GM12891 (cell line): ENCODE results near the gene RBM33.

Experiments
- POLR2A ChIP-seq: IDR thresholded peaks from 2 replicates; pipeline ENCODE4 v1.6.1; 2011; ENCODE audit warnings: low read depth, low read length, control low read depth
- POLR2AphosphoS5 ChIP-seq: IDR thresholded peaks from 2 replicates; pipeline ENCODE4 v1.6.1; 2011; ENCODE audit warnings: low read depth, low read length, control low read depth
- POU2F2 ChIP-seq: IDR thresholded peaks from 2 replicates; pipeline ENCODE4 v1.6.1; 2011; ENCODE audit warnings: low read depth, mild to moderate bottlenecking, control low read depth, low read length, moderate library complexity
- SPI1 ChIP-seq: IDR thresholded peaks from 2 replicates; pipeline ENCODE4 v1.6.1; 2011; ENCODE audit warnings: low read depth, low read length, control low read depth

DNA sequence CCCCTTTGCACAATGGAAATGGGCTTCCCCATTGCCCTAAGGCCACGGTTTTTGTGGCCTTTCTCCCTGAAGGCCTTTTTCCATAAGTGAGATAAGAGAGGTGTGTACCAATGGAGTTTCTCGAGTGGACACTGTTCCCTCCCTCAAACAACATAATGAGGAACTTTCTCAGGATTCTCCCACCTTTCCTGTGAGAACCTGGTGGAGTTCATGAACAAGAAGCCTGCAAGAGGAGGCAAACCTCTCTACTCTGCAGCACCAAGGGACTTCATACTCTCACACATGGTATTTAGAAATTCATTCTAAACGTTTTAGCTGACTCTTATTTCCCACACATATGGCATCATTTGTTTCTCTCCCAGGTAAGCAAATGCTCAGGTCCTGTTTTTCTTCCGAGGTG, 7.3 kb upstream of the RBM33 start:
- TF ChIP-seq POLR2A = no peak
- TF ChIP-seq POLR2AphosphoS5 = no peak
- no peak for TF ChIP-seq SPI1
- TF ChIP-seq POU2F2 = no peak
